Kidney epithelial cell (primary cell): ENCODE measurements around the gene ADPRHL1. TPM values are rescaled to one million over a fixed set of nuclear protein-coding genes. Genes with fewer than 3 reads are reported as not detected.

Source experiments
- DNase-seq: peaks from one replicate; pipeline ENCODE4 v3.0.0-alpha.2; 2010; ENCODE audit warnings: low read depth
- H3K27me3 ChIP-seq: 2 replicates; pipeline ENCODE4 v1.6.0; 2011; ENCODE audit warnings: low read length; ENCODE audit not compliant: control insufficient read depth, insufficient read depth
- H3K36me3 ChIP-seq: 2 replicates; pipeline ENCODE4 v1.5.1; 2011; ENCODE audit warnings: low read length; ENCODE audit not compliant: control insufficient read depth, insufficient read depth
- H3K4me3 ChIP-seq: 2 replicates; pipeline ENCODE4 v1.5.1; 2011; ENCODE audit warnings: low read depth, mild to moderate bottlenecking, control low read depth, low read length
- total RNA-seq: library from RNA; depleted of rRNA; stranded (reverse); fragments of >200 nt; gene quantifications from 2 replicates; pipeline ENCODE4 v1.2.3, GENCODE V29; 2015
- TF ChIP-seq, protein P1 (sequence below): IDR thresholded peaks from 2 replicates; pipeline ENCODE4 v1.5.1; 2011; ENCODE audit warnings: mild to moderate bottlenecking, moderate library complexity, low read length, control low read depth, inconsistent platforms; ENCODE audit not compliant: insufficient read depth, poor library complexity, severe bottlenecking

The ADPRHL1 gene
- total RNA-seq, 1 donor from 2014 or later: 0.84 TPM

DNA sequence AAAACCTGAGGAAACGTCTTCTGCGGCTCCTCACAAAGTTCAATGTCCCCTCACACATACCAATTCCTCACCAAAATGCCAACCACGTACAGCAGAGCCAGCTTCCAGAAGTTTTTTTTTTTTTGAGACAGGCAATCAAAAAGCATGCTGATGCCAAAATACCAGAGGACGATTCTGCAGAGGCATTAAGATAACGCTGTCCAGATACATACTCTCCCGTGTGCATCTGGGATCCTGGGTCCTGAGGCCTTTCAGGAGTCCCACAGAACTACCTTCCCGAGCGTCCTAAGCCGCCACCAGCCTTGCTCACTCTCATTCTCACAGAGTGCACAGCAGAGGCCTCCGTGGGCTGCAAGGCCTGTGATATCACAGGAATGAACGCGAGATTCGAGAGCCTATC, 32.3 kb upstream of the ADPRHL1 start:
- Histone ChIP-seq H3K27me3 (no peaks in the 10 kb centered on the region), H3K36me3 (no peaks in the 10 kb centered on the region), H3K4me3 (no peak overlapping the region)
- TF ChIP-seq, protein P1, sequence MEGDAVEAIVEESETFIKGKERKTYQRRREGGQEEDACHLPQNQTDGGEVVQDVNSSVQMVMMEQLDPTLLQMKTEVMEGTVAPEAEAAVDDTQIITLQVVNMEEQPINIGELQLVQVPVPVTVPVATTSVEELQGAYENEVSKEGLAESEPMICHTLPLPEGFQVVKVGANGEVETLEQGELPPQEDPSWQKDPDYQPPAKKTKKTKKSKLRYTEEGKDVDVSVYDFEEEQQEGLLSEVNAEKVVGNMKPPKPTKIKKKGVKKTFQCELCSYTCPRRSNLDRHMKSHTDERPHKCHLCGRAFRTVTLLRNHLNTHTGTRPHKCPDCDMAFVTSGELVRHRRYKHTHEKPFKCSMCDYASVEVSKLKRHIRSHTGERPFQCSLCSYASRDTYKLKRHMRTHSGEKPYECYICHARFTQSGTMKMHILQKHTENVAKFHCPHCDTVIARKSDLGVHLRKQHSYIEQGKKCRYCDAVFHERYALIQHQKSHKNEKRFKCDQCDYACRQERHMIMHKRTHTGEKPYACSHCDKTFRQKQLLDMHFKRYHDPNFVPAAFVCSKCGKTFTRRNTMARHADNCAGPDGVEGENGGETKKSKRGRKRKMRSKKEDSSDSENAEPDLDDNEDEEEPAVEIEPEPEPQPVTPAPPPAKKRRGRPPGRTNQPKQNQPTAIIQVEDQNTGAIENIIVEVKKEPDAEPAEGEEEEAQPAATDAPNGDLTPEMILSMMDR: no peak
- no peak for DNase-seq

DNA sequence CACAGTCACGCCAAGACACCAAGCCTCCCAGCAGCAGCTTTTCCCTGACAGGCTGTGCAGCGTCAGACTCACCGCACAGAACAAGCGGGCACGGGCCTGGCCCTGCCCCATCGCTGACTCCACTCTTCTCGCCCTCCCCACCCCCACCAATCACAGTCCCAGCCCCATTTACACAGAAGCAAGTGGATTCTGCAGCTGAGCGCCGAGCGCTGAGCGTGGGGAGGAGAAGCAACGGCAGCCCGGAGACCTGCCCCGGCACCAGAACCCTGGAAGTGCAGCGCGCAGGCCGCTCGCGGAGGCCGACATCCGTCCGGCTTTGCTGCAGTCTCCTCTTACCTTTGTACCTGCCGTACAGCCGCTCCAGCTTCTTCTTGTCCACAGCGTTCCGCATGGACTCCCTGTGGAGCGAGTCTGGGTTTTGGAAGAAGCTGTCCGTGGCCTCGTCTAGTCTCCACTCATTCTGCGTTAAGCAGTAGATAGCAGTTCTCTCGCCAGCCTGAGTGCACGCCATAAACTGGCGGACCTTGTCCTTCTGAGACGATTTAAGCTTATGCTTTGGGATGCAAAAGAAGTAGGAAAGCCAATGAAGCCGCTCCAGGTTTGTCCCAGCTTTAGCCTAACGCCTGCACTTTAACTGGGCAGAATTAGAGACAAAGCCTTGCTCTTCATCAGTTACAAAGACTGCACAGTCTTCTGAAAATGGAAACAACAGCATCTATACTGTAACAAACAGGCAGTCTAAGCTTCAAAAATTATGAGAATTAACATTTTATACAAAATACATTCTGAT, 30.4 kb upstream of the ADPRHL1 start:
- TF ChIP-seq, protein P1: no peak
- no peaks in the 10 kb centered on the region for H3K27me3 ChIP-seq
- H3K4me3 ChIP-seq: no peak overlapping the region
- no peak for DNase-seq
- peaks cover 1% of the 10 kb centered on the region for H3K36me3 ChIP-seq

DNA sequence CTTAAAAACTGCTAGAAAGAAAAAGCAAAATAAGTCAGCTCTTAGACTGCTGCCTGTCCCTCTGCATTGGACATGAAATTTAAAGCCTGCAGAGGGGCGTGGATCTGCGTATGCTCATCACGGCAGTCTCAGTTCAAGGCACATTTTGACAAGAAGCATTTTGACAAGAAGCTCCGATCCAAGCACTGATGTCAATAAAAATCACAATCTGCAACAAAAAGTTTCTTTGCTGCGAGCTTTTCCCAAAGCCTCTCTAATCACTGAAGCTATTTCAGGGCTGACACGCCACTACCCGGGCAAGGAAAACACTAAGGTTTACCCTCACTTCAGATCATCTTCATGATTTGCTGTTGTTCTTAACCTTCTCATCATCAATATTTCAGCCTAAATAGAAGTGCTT, 29.8 kb upstream of the ADPRHL1 start:
- no peak for DNase-seq
- H3K27me3 ChIP-seq: no peaks in the 10 kb centered on the region
- peaks cover 1% of the 10 kb centered on the region for H3K36me3 ChIP-seq
- H3K4me3 ChIP-seq: no peak overlapping the region
- TF ChIP-seq, protein P1: no peak

DNA sequence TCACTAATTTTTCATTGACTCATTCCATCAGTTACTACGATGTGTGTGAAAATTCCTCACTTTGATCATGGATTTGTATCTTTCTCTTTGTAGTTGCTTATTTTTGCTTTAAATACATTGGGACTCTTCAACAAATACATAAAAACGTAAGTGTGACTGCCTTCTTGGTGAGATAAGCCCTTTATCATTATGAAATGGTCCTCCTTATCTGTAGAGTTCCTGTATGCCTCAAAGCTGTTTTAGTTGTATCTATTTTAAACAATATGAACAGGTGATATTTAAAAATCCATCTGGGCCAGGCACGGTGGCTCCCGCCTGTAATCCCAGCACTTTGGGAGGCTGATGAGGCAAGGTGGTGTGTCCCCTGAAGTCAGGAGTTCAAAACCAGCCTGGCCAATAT, 25.9 kb upstream of the ADPRHL1 start:
- Histone ChIP-seq H3K27me3 (no peaks in the 10 kb centered on the region), H3K4me3 (no peak overlapping the region), H3K36me3 (peaks cover 1% of the 10 kb centered on the region)
- DNase-seq: no peak
- TF ChIP-seq, protein P1: no peak

DNA sequence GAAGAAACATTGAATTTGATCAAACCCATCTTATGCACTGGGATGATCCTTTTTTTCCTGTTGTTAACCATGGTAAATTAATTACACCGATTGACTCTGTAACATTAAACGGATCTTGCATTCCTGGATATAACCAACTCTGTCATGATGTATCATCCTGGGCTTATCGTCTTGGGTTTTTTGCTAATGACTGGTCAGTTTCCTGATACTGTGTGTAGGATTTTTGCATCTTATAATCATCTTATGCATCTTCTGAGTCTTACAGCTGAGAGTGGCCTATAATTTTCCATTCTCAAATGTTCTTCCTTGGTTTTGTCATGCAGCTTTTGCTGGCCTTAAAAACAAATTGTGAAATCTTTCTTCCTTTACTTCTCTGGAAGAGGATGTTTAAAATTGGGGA, 24.4 kb upstream of the ADPRHL1 start:
- Histone ChIP-seq H3K4me3 (no peak overlapping the region), H3K27me3 (no peaks in the 10 kb centered on the region), H3K36me3 (peaks cover 1% of the 10 kb centered on the region)
- TF ChIP-seq, protein P1: no peak
- no peak for DNase-seq

DNA sequence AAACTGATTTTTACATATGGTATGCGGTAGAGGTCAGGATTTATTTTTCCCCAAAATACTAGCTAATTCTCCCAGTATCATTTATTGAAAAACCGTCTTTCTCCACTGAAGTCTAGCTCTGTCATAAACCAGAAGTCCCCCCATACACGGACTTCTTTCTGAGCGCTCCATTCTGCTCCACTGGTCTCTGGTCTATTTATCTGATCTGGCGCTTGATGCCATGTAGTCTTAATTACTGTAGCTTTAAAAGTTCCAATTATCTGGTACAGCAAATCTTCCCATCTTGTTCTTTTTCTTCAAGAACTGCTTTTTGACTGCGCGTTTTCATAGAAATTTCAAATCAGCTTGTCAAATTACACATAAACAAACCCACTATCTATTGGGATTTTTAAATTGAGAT, 23.5 kb upstream of the ADPRHL1 start:
- no peak for DNase-seq
- Histone ChIP-seq H3K36me3 (peaks cover 1% of the 10 kb centered on the region), H3K27me3 (no peaks in the 10 kb centered on the region), H3K4me3 (no peak overlapping the region)
- TF ChIP-seq, protein P1: no peak
